Measurements from ENCODE around the gene HACD2.
"Not testable (repeated sequence)": the region's sequence is repeated elsewhere in the genome, so short reads cannot be mapped to it uniquely, and the experiment has no call there.

HACD2 gene

GRCh38 chr3:123610331-123610730 lies 25.5 kb upstream of the HACD2 start:
- DNase-seq: no peak

- no peak for DNase-seq
Measured at GRCh38 chr3:123609063-123609462, 24.2 kb upstream of the HACD2 start.

GRCh38 chr3:123608263-123608937 lies 23.5 kb upstream of the HACD2 start:
- no peak for DNase-seq

GRCh38 chr3:123606527-123606926 lies 21.7 kb upstream of the HACD2 start:
- no peak for DNase-seq

GRCh38 chr3:123605789-123606234 lies 21.0 kb upstream of the HACD2 start:
- DNase-seq: no peak

GRCh38 chr3:123603153-123603552 lies 18.3 kb upstream of the HACD2 start:
- not testable (repeated sequence) for DNase-seq

GRCh38 chr3:123602325-123602724 lies 17.5 kb upstream of the HACD2 start:
- no peak for DNase-seq

GRCh38 chr3:123600863-123601262 lies 16.0 kb upstream of the HACD2 start:
- DNase-seq: not testable (repeated sequence)

- DNase-seq: no peak
Measured at GRCh38 chr3:123597561-123597960, 12.7 kb upstream of the HACD2 start.

GRCh38 chr3:123595396-123596180 lies 10.7 kb upstream of the HACD2 start:
- no peak for DNase-seq

- DNase-seq: no peak
Measured at GRCh38 chr3:123593381-123593780, 8.5 kb upstream of the HACD2 start.

GRCh38 chr3:123590685-123591450 lies 6.0 kb upstream of the HACD2 start:
- no peak for DNase-seq

GRCh38 chr3:123587401-123587800 lies 2.5 kb upstream of the HACD2 start:
- no peak for DNase-seq

- no peak for DNase-seq
Measured at GRCh38 chr3:123586968-123587367, 2.1 kb upstream of the HACD2 start.

- peak; percentile 44 for DNase-seq
Measured at GRCh38 chr3:123586131-123586530, 1.3 kb upstream of the HACD2 start.

GRCh38 chr3:123584284-123584987 lies 417 bp downstream of the HACD2 start:
- no peak for DNase-seq

- no peak for DNase-seq
Measured at GRCh38 chr3:123583561-123583960, 1.3 kb downstream of the HACD2 start.

GRCh38 chr3:123582315-123582714 lies 2.5 kb downstream of the HACD2 start:
- no peak for DNase-seq

GRCh38 chr3:123576122-123576521 lies 8.7 kb downstream of the HACD2 start:
- DNase-seq: no peak

GRCh38 chr3:123571973-123572365 lies 12.9 kb downstream of the HACD2 start:
- DNase-seq: no peak

GRCh38 chr3:123571264-123571972 lies 13.4 kb downstream of the HACD2 start:
- DNase-seq: peak; percentile 24

- no peak for DNase-seq
Measured at GRCh38 chr3:123568875-123569274, 16.0 kb downstream of the HACD2 start.
